Inflammatory macrophage (primary cell): ENCODE data around the gene TASP1.
"Not testable (repeated sequence)": the region's sequence is repeated elsewhere in the genome, so short reads cannot be mapped to it uniquely, and the experiment has no call there.

Experiments used
- DNase-seq, 2 donors: peaks; one replicate each; pipeline ENCODE4 v3.0.0-alpha.2; 2020 to 2022

TASP1 gene

DNA sequence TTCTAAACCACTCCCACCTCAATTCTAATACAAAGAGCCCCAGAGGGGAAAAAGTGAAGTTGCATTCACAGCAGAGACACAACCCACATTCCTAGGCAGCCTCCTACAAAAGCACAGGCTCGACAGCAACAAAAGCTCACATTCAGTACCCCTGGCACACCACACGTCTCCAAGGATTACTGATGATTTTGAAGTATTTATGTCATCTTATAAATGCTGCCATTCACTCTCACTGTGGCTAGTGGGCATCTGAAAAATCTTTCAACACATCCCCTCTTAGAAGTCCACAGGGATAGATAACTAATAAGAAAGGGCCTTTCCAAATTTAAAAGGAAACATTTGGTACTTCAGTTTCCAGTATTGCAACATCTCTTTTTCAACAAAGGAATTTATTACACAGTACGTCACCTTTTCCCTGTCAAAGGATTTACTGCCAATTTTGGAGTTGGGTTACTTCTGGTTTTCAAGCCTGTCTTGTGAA lies 146.7 kb downstream of the TASP1 start:
- no peak for DNase-seq

DNA sequence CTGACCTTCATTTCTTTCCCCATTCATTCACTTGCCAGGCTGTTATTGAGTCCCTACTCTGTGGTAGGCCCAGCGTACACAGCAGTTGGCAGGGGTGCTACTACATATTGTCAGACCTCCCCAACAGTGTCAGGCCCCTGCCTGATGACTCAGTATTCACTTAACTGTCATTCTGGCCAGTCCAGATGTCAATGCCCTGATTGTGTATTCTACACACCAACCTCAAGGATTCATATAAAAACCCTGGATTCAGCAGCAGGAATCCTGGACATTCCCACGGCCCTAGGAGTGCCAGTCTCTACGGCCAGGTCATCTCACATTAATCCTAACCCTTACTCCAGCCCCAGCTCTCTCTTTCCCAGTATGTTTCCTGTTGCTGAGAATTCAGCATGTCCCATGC lies 151.5 kb downstream of the TASP1 start:
- no peak for DNase-seq

DNA sequence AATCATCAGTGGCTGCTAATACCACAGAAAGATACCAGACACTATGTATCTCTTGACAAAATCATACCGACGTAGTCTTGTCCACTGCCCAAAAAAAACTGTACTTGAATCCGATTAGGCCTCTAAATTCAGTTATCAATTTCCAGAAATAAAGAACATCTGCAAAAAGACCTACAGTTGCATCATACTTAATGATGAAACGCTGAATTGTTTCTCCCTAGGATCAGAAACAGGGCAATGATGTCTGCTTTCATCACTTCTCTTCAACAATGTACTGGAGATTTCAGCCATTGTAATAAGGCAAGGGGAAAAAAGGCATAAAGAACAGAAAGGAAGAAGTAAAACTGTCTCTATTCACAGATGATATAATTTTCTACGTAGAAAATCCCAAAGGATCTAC lies 152.0 kb downstream of the TASP1 start:
- DNase-seq: no peak

DNA sequence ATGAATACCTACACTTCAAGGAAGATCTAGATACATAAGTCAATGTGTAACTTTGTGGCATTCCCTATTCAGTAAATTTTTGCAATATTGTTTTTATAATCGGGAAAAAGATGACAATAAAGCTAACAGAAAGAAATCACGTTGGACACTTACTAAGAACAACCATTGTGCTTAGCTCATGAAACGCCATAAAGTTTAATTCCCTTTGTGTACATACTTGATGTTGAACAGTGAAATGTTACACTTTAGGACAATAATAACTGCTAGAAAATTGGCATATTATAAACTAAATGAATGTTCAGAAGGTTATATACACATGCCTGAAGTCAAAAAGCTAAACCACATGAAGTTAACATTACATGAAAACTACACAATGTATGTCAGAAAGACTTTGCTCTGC lies 153.2 kb downstream of the TASP1 start:
- DNase-seq: no peak

DNA sequence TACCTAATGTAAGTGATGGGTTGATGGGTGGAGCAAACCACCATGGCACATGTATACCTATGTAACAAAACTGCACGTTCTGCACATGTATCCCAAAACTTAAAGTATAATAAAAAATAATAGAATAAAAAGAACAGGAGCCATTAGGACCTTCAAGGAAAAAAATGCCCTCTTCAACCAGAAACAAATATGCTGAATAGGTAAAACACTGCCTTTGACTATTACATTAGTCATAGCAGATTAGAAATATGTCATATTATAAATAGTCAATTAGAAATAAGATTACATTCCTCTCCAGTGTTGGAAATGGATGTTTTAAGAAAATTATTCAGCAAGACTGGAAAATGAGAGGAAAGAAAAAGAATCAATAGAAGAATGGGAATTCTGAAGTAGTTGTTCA lies 153.7 kb downstream of the TASP1 start:
- DNase-seq: not testable (repeated sequence)

DNA sequence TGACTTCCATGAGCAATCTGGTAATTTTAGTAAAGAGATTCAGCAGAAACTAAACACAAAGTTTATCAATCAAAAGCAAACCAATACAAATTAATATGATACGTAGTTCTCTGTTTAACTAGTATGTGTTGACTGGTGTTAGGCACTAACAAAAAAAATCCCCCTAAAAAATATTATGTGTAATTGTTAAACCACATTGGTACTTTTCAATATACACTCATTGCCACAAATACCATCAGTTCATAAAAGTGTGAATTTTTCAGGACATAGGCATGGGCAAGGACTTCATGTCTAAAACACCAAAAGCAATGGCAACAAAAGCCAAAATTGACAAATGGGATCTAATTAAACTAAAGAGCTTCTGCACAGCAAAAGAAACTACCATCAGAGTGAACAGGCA lies 155.3 kb downstream of the TASP1 start:
- not testable (repeated sequence) for DNase-seq

DNA sequence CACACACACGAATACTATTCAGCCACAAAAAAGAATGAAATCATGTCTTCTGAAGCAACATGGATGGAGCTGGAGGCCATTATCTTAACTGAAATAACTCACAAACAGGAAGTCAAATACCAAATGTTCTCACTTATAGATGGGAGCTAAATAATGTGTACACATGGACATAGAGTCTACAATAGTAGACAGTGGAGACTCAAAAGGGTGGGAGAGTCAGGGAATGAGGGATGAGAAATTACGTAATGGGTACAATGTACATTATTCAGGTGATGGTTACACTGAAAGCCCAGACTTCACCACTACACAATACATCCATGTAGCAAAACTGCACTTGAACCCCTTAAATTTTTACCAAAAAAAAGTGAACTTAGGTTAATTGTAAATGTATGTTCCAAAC lies 160.4 kb downstream of the TASP1 start:
- no peak for DNase-seq

DNA sequence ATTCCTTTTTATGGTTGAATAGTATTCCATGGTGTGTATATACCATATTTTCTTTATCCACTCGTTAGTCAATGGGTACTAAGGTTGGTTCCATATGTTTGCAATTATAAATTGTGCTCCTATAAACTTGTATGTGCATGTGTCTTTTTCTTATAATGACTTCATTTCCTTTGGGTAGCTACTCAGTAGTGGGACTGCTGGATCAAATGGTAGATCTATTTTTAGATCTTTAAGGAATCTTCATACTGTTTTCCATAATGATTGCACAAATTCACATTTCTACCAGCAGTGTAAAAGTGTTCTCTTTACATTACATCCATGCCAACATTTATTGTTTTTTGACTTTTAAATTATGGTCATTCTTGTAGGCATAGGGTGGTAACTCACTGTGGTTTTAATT lies 164.3 kb downstream of the TASP1 start:
- no peak for DNase-seq

DNA sequence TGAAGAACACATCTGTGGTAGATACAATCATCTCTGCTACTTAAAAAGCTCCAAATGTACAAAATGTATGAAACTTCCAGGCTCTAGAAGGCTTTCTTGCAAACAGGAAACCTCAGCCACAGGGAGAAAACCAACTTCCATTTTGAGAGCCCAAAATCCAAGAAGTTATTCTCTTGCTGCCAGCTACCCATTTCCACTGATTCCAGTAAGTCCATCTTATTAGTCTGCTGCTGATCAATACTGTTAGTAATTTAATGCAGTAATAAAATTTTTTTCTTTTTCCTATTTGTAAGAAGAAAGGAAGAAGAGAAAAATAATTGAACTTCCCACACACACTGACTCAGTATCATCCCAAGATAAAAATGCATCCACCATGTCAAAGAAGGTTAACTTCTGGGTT lies 169.5 kb downstream of the TASP1 start:
- DNase-seq: no peak

DNA sequence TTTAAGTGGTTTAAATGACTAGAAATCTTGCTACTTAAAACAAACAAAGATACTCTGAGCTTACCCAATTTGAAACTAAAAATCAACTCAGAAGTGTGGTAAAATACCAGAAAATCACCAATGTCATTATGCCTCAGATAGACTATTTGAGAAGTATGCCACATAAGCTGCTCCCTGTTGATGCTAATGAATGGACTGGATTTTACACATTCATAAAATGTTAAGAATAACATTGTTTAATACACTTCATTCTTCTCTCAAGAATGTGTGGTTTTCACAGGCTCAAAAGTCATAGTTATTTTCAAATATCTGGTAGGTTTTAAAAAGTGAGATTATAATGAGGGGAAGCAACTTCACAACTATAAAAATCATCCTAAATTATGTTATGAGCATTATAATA lies 170.6 kb downstream of the TASP1 start:
- no peak for DNase-seq

DNA sequence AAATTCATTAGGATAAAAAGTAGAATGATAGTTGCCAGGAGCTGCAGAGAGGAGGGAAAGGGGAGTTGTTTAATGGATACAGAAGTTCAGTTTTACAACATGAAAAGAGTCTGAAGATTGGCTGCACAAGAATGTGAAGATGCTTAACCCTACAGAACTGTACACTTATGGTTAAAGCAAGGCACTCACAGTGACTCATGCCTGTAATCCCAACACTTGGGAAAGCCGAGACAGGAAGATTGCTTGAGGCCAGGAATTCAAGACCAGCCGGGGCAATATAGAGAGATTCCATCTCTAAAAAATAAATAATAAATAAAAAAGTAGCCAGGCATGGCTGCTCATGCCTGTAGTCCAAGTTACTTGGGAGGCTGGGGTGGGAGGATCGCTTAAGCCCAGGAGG lies 174.0 kb downstream of the TASP1 start:
- DNase-seq: no peak

DNA sequence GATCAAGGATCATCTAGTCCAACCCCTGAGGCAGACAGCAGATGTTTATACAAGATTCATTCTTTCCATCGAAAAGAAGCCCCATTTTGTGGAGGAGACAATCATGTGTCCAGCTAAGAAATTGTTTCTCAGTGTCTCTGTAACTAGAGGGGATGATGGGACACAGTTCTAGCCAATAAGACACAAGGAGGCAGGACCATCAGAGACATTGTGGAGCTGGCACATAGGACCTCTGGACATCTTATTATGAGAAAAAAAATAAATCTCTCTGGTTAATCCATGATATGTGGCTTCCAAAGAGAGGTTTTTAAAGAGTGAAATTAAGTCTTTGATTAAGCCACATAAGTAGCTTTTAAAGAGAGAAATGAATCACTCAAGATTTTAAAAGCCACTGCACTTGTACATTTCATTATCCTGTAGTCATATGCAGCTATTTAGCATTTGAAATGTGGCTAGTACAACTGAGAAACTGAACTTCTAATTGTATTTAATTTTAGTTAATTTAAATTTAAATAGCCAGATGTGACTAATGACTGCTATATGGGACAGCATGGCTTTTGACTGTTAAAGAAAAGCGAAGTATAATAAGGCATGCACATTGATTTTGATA lies 176.8 kb downstream of the TASP1 start:
- DNase-seq: no peak

DNA sequence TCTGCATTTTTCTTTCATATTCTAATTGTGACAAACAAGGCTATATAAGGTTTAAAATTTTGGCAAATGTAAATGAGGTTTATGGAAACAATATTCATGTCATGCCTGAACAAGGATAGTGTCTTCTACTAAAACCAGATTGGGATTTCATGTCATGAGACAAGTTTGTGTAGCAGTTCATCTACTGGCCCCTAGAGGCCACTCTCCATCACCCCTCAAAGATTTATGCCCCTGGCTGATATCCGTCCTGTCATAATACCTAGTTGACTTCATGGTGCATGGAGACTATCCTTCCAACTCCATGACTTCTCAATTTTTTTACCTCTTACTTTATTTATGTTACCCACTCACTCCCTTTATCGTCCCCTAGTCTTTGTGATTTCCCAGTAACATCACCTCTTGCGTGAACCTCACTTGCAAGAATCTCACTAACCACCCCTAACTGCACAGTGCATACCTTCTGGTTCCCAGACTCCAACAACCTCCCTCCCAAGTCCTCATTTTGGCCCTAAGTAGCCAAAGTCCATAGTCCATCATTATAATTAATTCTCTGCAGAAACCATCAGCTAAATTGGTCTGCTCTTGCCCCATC lies 179.8 kb downstream of the TASP1 start:
- peak; percentile 31 to 37 for DNase-seq

DNA sequence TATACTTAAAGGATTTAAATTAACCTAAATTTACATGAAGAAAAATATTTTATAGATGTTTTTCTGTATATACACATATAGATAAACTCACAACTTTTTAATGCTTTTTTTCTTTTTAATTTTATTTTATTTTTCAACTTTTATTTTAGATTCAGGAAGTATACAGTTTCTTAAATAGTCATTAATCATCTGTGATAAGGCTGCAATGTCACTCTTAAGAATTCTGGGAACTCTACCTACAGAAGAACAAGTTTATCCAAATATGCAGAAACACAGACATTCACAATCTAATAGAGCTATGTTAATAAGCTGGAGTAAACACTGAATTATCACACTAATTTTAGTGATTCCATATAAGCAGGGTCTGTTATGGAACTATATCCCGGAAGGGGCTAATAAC lies 181.2 kb downstream of the TASP1 start:
- no peak for DNase-seq

DNA sequence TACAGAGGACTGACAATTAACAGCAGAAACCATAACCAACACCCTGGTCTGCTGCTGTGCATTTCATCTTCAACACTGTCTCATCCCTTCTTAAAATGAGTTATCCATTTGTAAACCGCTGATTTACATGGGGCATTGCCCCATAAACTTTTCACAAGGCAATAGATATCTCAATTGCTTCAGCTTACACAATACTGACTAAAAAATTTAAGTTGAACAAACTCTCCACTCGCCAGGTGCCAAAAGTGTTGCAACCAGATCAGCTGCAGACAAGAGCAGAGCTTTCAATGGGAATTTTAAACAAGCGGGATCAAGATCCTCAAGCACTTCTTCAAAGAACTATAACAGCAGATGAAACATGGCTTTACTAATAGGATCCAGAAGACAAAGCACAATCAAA lies 183.0 kb downstream of the TASP1 start:
- DNase-seq: no peak

DNA sequence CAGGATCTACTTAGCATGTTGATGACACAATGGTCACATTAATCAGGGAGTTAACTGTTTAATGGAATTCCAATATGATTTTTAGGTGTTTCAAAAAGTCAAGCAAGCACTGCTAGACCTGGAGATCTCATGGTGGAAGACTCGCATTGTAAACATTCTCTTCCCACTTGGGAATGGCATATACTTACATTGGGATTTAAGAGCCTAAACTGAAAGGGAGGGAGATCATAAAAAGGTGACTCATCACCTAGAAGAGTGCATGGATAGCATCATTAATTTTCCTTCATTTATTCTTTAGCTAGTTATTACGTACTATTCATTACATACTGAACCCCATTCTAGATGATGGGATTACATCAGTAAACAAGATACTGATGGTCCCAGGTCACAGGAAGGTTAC lies 185.4 kb downstream of the TASP1 start:
- DNase-seq: no peak

DNA sequence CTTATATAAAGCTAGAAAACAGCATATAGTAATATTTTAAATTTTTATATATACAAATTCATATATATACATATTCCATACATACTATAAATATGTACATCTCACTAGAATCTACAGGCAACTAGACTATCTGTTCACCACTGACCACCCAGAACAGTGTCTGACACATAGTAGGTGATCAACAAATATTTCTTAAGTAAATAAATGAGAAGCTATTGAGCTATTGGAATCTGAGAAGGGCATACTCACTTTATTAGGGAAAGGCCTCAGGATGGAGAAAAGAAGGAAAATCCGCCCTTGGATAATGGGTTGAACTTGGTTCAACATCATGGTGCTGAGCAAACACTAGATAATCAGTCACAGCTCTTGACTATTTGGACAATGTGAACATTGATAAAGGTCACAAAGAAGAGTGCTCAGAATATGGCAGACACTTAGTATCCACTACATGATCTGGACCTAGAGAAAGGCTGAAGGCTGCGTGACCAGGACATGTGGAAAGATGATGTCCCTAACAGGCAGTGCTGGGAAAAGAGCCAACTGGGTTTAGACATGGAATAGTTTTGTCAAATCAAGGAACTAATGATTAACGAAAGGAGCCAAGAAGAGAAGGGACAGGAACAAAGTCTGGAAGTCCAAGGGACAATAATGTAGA lies 186.1 kb downstream of the TASP1 start:
- no peak for DNase-seq

DNA sequence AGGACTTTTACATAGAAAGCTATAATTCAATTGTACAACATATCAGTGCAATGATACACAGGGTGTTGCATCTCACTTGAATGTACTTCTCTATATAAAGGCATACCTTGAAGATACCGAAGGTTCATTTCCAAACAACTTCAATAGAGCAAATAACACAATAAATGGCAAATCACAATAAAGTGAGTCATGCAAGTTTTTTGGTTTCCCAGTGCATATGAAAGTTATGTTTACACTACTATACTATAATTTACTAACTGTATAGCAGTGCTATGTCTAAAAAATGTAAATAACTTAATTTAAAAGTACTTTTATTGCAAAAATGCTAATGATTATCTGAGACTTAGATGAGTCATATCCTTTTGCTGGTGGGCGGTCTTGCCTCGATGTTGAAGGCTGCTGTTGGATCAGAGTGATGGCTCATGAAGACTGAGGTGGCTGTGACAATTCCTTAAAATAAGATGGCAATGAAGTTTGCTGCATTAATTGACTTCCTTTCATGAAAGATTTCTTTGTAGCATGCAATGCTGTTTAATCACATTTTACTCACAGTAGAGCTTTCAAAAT lies 188.8 kb downstream of the TASP1 start:
- no peak for DNase-seq

DNA sequence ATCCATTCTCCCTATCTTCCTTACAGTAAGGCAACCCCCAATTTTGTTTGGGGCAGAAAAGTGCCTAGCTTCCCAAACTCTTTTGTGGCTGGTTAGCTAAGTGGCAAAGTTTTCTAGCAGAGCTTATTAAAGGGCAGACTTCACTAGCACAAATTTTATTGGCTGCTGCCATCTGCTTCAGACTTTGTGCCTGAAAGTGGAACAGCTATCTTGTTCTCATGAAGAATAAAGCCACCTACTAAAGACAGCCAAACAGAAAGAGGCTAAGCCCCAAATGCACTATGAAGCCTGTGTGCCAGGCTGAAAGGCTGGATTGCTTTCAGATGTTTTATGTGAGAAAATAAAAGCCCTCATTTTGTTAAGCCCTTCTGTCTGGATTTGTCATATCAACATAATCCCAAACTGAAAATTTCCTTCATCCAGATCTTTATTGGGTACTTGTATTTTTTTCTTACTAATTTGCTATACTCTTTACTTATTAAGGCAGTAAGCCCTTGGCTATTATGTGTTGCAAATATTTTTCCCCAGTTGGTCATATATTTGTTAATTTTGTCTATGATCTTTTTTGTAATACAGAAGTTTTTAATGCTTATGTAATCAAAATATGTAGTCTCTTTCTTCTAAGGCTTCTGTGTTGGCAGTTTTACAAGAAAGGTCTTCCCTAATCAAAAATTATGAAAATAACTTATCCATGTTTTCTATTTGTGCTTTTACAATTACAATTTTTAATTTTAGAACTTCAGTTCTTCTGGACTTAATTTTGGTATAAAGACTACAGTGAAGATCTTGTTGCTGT lies 191.1 kb downstream of the TASP1 start:
- no peak for DNase-seq

DNA sequence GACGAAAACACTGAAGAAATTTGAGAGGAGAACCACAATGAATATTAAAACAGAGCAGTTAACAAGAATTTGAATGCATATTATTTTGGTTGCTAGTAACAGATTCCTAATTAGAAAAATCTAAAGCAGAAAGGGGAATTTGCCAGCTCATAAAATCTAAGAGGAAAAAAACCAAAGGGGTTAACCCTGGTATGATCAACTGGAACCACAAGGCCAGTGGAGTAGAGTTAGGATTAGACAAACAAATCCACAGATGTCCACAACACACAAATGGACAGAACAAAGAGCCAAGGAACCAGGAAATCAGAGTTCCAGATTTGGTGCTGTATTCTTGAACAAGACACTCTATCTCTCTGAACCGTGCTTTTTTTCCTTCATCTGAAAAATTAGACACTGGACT lies 195.0 kb downstream of the TASP1 start:
- DNase-seq: no peak

DNA sequence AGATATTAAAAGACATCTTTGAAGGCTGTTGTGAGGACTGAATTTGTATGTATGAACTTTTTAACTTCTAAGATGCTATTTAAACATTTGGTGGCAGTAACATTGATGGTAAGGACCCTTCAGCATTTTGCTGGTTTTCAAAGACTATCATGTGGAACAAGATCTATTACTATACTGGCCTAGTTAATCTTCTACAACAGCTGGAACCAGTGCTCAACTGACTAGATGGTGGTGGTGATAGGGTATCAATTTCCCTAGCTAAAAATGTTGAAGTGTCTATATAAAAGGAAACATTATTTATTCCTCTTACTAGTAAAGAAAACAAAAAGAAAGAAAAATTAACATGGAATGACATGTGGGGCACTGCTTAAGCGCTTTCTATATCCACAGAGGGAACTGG lies 195.7 kb downstream of the TASP1 start:
- DNase-seq: no peak

DNA sequence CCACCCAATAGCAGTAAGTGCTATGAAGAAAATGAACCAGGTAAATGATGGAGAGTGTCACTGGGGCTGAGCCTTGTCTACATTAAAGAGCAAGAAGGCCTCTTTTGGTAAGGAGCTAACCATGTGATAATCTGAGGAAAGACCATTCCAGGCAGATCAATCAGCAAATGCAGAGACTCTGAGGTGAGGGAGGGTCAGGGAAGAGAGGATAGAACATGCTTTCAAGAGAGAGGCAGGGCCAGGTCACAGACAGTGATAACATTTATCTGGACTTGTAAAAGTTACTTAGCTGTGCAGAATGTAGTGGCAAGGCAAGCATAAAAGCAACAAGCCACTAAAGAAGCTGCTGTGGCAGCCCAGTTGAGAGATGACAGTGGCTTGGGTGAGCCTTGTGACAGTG lies 197.3 kb downstream of the TASP1 start:
- DNase-seq: no peak

DNA sequence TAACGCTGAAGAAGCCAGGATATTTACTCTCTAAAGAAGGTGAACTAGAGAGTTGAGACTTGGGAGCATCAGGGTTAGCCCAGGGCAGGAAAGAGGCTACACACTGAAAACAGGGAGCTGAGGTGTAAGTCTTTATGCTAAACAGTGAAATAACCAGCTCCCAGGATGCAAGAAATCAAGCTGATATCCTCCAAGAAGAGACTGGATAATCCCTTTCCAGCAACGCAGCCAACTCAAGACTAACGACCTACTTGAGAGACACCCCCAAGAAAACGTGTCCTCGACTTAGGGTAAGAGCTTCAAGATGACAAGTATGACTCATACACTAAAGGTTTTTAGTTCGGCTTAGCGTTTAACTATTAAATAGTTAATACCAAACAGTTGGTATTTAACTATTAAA lies 202.2 kb downstream of the TASP1 start:
- no peak for DNase-seq
